ENCODE measurements around the gene FBXO10.
"Not testable (repeated sequence)": the region's sequence is repeated elsewhere in the genome, so short reads cannot be mapped to it uniquely, and the experiment has no call there.

Gene FBXO10

GRCh38 chr9:37511016-37512010 lies 64.9 kb downstream of the FBXO10 start:
- DNase-seq (ENCODE audit: low read depth), result no peak

GRCh38 chr9:37510053-37510452 lies 66.1 kb downstream of the FBXO10 start:
- not testable (repeated sequence) for DNase-seq (ENCODE audit: low read depth)

- DNase-seq (ENCODE audit: low read depth), result no peak
These were observed 66.6 kb downstream of the FBXO10 start for GRCh38 chr9:37509536-37509935.

DNA sequence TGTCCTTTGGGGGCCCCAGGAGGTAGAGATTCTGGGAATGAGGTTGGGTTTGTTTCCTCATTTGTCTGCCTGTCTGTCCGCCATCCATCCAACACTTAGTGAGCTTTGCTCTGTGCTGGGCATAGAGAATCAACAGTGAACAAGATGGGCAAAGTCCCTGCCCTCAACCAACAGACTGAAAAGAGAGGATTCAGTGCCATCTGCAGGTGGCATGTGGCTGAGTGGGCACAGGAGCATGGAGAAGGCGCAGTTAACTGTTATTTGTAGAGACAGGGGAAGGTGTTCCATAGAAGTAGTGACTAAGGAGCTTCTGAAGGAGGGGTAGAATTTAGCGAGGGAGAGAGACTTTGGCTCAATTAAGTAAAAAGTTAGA lies 67.4 kb downstream of the FBXO10 start:
- DNase-seq (ENCODE audit: low read depth), result no peak

- no peak for DNase-seq (ENCODE audit: low read depth)
These were observed 67.9 kb downstream of the FBXO10 start for GRCh38 chr9:37508135-37508833.

DNA sequence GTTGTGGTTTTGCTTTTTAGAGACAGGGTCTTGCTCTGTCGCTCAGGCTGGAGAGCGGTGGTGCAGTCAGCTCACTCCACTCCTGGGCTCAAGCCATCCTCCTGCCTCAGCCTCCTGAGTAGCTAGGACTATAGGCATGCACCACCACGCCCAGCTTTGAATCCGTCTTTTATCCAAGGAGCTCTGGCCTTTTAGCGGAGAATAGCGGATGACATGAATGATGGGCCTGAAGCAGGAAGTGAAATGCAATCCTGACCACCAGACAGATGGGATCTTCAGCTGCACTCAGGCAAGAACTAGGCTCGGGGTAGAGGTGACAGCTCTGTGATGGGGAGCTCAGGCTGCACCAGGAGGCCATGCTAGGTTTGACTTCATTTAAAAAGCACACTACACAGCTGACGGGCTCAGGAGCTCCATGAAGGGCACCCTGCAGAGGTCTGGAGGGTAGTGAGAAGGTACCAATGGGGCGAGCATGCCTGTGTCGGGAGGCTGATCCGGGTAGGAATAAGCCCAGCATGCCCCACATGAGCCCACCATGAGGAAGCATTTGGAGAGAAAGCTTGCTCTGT lies 68.5 kb downstream of the FBXO10 start:
- DNase-seq (ENCODE audit: low read depth), result no peak

DNA sequence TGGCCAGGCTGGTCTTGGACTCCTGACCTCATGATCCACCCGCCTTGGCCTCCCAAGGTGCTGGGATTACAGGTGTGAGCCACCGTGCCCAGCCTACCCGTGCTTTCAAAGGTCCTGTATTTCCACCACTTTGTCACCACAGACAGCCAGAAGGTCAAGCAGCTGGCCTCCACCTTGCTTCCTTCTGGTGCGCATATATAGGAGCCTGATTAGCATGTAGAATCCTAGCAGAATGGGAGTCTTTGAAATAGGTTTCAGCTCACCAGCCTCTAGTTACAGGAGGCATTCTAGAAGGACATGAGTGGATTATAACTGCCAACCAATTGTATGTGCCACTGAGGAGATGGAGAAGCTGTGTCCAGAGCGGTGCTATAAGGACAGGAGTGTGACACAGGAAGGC lies 71.6 kb downstream of the FBXO10 start:
- DNase-seq (ENCODE audit: low read depth), result no peak

GRCh38 chr9:37503736-37504135 lies 72.4 kb downstream of the FBXO10 start:
- DNase-seq (ENCODE audit: low read depth), result no peak

GRCh38 chr9:37501957-37502596 lies 74.1 kb downstream of the FBXO10 start:
- no peak for DNase-seq (ENCODE audit: low read depth)

GRCh38 chr9:37499297-37499696 lies 76.9 kb downstream of the FBXO10 start:
- no peak for DNase-seq (ENCODE audit: low read depth)

- DNase-seq (ENCODE audit: low read depth), result no peak
These were observed 77.7 kb downstream of the FBXO10 start for GRCh38 chr9:37498457-37498856.

- DNase-seq (ENCODE audit: low read depth), result no peak
These were observed 78.9 kb downstream of the FBXO10 start for GRCh38 chr9:37497320-37497719.

- DNase-seq (ENCODE audit: low read depth), result no peak
These were observed 80.2 kb downstream of the FBXO10 start for GRCh38 chr9:37496020-37496419.

GRCh38 chr9:37495571-37495970 lies 80.6 kb downstream of the FBXO10 start:
- no peak for DNase-seq (ENCODE audit: low read depth)

- DNase-seq (ENCODE audit: low read depth), result no peak
These were observed 84.2 kb downstream of the FBXO10 start for GRCh38 chr9:37491939-37492338.

GRCh38 chr9:37486616-37487548 lies 89.3 kb downstream of the FBXO10 start:
- DNase-seq (ENCODE audit: low read depth), result no peak

DNA sequence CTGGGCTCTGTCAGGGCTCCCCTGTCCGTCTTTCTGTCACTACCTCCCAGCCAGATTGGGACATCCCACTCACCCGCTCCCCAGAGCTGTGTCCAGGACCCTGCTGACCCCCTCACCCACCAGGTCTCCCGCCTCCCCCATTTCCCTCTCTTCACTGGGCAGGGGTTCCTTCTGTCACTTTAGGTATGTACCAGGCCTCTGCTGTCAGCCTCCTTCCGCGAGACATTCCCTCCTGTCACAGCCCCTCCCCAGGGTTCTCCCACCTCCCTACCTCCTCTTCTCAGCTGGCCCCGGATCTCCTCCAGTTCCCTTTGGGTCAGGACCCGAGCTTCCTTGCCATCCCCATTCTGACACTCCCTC lies 89.9 kb downstream of the FBXO10 start:
- DNase-seq (ENCODE audit: low read depth), result no peak

DNA sequence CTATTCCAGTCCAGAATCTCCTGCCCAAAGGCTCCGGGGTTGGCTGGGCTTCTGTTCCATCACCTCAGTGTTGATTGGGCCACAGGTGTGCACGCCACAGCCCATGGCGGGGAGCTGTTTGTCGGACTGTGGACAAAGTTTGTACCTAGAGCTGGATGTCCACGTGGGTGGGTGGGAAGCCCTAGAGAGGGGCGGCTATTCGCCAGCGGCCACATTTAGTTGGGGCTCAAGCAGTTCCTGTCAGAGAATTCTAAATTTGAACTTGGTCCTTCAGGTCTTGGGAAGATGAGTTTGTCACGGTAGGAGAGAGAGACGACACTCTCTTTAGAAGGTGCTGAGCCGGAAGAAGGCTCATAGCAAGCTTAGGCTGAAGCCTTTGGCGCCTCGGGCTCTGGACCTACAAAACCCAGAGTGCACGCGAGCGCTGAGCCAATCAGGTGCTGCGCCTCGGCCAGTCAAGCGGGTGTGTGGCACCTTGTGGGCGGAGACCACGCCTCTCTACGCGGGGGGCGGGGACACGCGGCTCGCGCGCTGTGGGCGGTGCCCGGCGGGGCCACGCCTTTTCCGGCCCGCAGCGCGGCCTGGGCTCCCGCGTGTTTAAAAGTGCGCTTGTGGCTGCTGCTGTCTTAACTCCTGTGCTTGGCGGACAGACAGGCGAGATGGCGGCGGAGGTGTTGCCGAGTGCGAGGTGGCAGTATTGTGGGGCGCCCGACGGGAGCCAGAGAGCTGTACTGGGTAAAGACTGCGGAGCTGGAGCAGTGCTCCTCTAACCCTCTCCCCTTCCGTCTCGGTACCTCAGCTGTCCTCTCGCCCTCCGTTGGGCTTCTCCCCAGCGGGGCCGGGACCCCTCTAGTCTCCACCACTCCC lies 90.6 kb downstream of the FBXO10 start, which contains the start of gene POLR1E:
Gene POLR1E, plus strand, starts transcription at position 560 of the 867 bp plus-strand sequence. Its CDS starts 100 bp downstream, at position 660.
- DNase-seq (ENCODE audit: low read depth), result peak; percentile 93

DNA sequence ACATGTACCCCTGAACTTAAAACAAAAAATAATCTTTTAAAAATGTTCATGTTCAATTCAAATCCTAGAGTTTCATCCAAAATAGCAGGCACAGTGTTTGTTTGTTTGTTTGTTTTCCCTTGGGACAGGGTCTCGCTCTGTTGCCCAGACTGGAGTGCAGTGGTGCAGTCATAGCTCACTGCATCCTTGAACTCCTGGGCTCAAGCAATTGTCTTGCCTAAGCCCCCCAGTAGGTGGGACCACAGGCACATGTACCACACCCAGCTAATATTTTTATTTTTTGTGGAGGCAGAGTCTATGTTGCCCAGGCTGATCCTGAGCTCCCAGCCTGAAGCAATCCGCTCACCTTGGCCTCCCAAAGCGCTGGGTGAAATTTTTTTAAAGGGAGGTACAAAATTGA lies 95.4 kb downstream of the FBXO10 start:
- DNase-seq (ENCODE audit: low read depth), result no peak

GRCh38 chr9:37477987-37478619 lies 98.1 kb downstream of the FBXO10 start:
- not testable (repeated sequence) for DNase-seq (ENCODE audit: low read depth)
